Gastroesophageal sphincter (tissue), 4 donors: ENCODE results near the gene FMO2. TPM values are rescaled to one million over a fixed set of nuclear protein-coding genes. Genes with fewer than 3 reads are reported as not detected.

Source experiments
- ATAC-seq: fragments of 150-250 bp; one replicate; pipeline ENCODE4 v1.9.1; 2016; ENCODE audit warnings: mild to moderate bottlenecking, moderate library complexity
- H3K27ac ChIP-seq, 4 donors: fragments of 200-600 bp; sonication (generic) in 3 of 4; 1 replicate in 3 of 4; 2 replicates in 1 of 4; pipeline ENCODE4 v1.5.1; 2016 to 2019
- H3K27me3 ChIP-seq: fragments of 200-600 bp; sonication (generic); one replicate; pipeline ENCODE4 v1.5.1; 2019
- H3K36me3 ChIP-seq, 2 donors: fragments of 200-600 bp; sonication (generic); one replicate each; pipeline ENCODE4 v1.5.1; 2019; ENCODE audit warnings: control low read depth in 1 of 2
- H3K4me1 ChIP-seq, 3 donors: fragments of 200-600 bp; sonication (generic); 1 replicate in 2 of 3; 2 replicates in 1 of 3; pipeline ENCODE4 v1.5.1; 2016 to 2019; ENCODE audit warnings: control low read depth in 2 of 3
- H3K4me3 ChIP-seq, 2 donors: fragments of 200-600 bp; sonication (generic); one replicate each; pipeline ENCODE4 v1.5.1; 2019; ENCODE audit warnings: mild to moderate bottlenecking in 1 of 2, moderate library complexity in 1 of 2
- H3K9me3 ChIP-seq, 3 donors: fragments of 200-600 bp; sonication (generic); one replicate each; pipeline ENCODE4 v1.5.1; 2017 to 2019; ENCODE audit warnings: control low read depth in 2 of 3
- EP300 ChIP-seq: sonication (generic); formaldehyde crosslinking; IDR thresholded peaks from one replicate; pipeline ENCODE4 v1.6.1; 2017; ENCODE audit warnings: antibody characterized with exemption, mild to moderate bottlenecking
- POLR2A ChIP-seq, 2 donors: fragments of 450-650 bp; IDR thresholded peaks; one replicate each; pipeline ENCODE4 v1.6.1; 2017; ENCODE audit warnings: antibody characterized with exemption in 2 of 2, mild to moderate bottlenecking in 2 of 2, moderate library complexity in 1 of 2
- POLR2AphosphoS5 ChIP-seq: sonication (generic); formaldehyde crosslinking; IDR thresholded peaks from one replicate; pipeline ENCODE4 v1.6.1; 2017; ENCODE audit warnings: antibody characterized with exemption
- WGBS, 2 donors: methylation state at CpG; one replicate each; pipeline ENCODE4 v1.1.5; 2018; ENCODE audit warnings: low coverage in 1 of 2; 5-methylcytosine and 5-hydroxymethylcytosine counted together
- total RNA-seq, 4 donors: library from RNA; depleted of rRNA; stranded (reverse); fragments of >200 nt; gene quantifications; one replicate each; pipeline ENCODE4 v1.1.0, GENCODE V29; 2016
- TF ChIP-seq, protein P1 (sequence below), 4 experiments: fragments of 200-600 bp in 2 of 4; fragments of 450-650 bp in 2 of 4; sonication (generic) in 1 of 4; IDR thresholded peaks; one replicate each; pipeline ENCODE4 v1.5.1; 2017 to 2019; ENCODE audit warnings: antibody characterized with exemption in 4 of 4, mild to moderate bottlenecking in 2 of 4, moderate library complexity in 2 of 4

FMO2 gene
- total RNA-seq, 4 donors from 2014 or later = 33.9 to 74.1 (median 35.9) TPM

GRCh38 chr1:171160211-171160610 lies 24.9 kb upstream of the FMO2 start:
- no peaks in the 10 kb centered on the region for H3K36me3 ChIP-seq
- ATAC-seq = no peak
- H3K9me3 ChIP-seq = no peaks in the 10 kb centered on the region
- 18 to 24% methylated on average over 3 of the region's 3 CpGs for WGBS, 2 donors
- TF ChIP-seq POLR2A (IDR thresholded peaks at IDR 0.05) = no peak
- no peak for TF ChIP-seq EP300
- TF ChIP-seq POLR2AphosphoS5 = no peak
- TF ChIP-seq, protein P1, sequence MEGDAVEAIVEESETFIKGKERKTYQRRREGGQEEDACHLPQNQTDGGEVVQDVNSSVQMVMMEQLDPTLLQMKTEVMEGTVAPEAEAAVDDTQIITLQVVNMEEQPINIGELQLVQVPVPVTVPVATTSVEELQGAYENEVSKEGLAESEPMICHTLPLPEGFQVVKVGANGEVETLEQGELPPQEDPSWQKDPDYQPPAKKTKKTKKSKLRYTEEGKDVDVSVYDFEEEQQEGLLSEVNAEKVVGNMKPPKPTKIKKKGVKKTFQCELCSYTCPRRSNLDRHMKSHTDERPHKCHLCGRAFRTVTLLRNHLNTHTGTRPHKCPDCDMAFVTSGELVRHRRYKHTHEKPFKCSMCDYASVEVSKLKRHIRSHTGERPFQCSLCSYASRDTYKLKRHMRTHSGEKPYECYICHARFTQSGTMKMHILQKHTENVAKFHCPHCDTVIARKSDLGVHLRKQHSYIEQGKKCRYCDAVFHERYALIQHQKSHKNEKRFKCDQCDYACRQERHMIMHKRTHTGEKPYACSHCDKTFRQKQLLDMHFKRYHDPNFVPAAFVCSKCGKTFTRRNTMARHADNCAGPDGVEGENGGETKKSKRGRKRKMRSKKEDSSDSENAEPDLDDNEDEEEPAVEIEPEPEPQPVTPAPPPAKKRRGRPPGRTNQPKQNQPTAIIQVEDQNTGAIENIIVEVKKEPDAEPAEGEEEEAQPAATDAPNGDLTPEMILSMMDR (IDR thresholded peaks at IDR 0.05) = no peak
- no peak overlapping the region for H3K4me3 ChIP-seq
- peak overlapping the region in 3 of 4 donors; percentile 52 to 71 (median 61) for H3K27ac ChIP-seq
- H3K4me1 ChIP-seq = peaks cover 5 to 21% (median 7%) of the 10 kb centered on the region in 3 donors
- no peaks in the 10 kb centered on the region for H3K27me3 ChIP-seq

DNA sequence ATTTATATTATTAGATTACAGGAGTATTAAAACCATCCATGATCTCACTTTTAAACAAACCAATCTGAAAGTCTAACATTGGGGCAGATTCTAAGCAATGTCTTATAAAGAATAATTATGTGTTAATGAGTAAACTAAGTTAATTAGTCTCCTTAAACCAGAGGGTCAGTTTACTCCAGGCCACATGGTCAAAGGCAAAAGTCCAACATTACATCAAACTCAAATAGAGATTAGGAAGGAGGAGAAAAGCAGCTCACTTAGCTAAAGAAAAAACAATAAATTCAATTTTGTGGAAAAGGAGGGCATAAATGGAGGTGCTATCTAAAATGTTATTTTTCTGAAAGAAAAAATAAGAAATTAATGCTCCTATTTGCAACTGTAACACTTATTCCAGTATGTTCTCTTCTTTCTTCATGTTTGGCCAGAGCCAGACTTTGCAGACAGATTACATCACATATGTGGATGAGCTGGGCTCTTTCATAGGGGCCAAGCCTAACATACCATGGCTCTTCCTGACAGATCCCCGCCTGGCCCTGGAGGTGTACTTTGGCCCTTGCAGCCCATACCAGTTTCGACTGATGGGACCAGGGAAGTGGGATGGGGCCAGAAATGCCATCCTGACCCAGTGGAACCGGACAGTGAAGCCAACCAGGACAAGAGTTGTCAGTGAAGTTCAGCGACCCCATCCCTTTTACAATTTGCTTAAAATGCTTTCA lies 24.3 kb upstream of the FMO2 start:
- peak overlapping the region in 3 of 4 donors; percentile 25 to 71 (median 52) for H3K27ac ChIP-seq
- WGBS, 2 donors = 77% methylated on average over 4 of the region's 4 CpGs; no CpG with 5 or more reads in 1 of the 2 donors
- TF ChIP-seq, protein P1 (IDR thresholded peaks at IDR 0.05) = no peak
- TF ChIP-seq POLR2AphosphoS5 (no peak), EP300 (no peak), POLR2A (IDR thresholded peaks at IDR 0.05) (no peak)
- H3K36me3 ChIP-seq = no peaks in the 10 kb centered on the region
- peaks cover 5 to 21% (median 7%) of the 10 kb centered on the region in 3 donors for H3K4me1 ChIP-seq
- H3K27me3 ChIP-seq = no peaks in the 10 kb centered on the region
- peak; percentile 66 for ATAC-seq
- no peak overlapping the region for H3K4me3 ChIP-seq
- H3K9me3 ChIP-seq = no peaks in the 10 kb centered on the region

GRCh38 chr1:171161431-171161830 lies 23.7 kb upstream of the FMO2 start:
- peak overlapping the region in 2 of 4 donors; percentile 52 to 71 for H3K27ac ChIP-seq
- TF ChIP-seq EP300 (no peak), POLR2AphosphoS5 (no peak)
- no peak for ATAC-seq
- no peaks in the 10 kb centered on the region for H3K36me3 ChIP-seq
- no peak overlapping the region for H3K4me3 ChIP-seq
- H3K9me3 ChIP-seq = no peaks in the 10 kb centered on the region
- no peaks in the 10 kb centered on the region for H3K27me3 ChIP-seq
- H3K4me1 ChIP-seq = peaks cover 5 to 21% (median 7%) of the 10 kb centered on the region in 3 donors

GRCh38 chr1:171166361-171166760 lies 18.7 kb upstream of the FMO2 start:
- no peak for ATAC-seq
- Histone ChIP-seq H3K36me3 (no peaks in the 10 kb centered on the region), H3K27ac (no peak overlapping the region), H3K27me3 (no peaks in the 10 kb centered on the region), H3K4me3 (no peak overlapping the region), H3K4me1 (no peaks in the 10 kb centered on the region), H3K9me3 (no peaks in the 10 kb centered on the region)
- TF ChIP-seq EP300 = no peak
- TF ChIP-seq, protein P1 (IDR thresholded peaks at IDR 0.05) = no peak
- no peak for TF ChIP-seq POLR2AphosphoS5
- TF ChIP-seq POLR2A (IDR thresholded peaks at IDR 0.05) = no peak
- 58 to 68% methylated on average over 2 of the region's 2 CpGs for WGBS, 2 donors

DNA sequence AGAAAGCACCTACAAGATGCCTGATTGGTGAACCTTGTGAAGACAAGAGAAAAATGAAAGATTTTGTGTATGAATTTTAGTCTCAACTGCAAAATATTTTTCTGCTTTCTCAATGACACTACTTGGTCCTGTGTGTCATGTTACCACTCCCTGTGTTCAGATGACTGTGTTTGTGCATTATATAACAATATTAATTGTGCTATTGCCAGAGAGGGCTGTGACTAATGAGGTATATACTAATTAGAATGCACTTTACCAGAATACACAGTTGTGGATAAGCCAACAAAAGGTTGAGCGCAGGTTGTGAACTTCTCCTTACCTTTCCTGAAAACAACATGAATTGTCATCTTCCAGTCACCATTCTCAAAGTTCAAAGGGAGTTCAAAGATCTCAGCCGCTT lies 17.3 kb upstream of the FMO2 start:
- no peak for ATAC-seq
- Histone ChIP-seq H3K27me3 (no peaks in the 10 kb centered on the region), H3K4me3 (no peak overlapping the region), H3K36me3 (no peaks in the 10 kb centered on the region), H3K9me3 (no peaks in the 10 kb centered on the region), H3K4me1 (no peaks in the 10 kb centered on the region), H3K27ac (no peak overlapping the region)
- TF ChIP-seq POLR2AphosphoS5 (no peak), POLR2A (IDR thresholded peaks at IDR 0.05) (no peak)
- TF ChIP-seq, protein P1 (IDR thresholded peaks at IDR 0.05) = no peak
- 50 to 100% methylated on average over 2 of the region's 2 CpGs for WGBS, 2 donors
